Small intestine (tissue), 7 donors: ENCODE data around the gene AFF3. TPM values are rescaled to one million over a fixed set of nuclear protein-coding genes. Genes with fewer than 3 reads are reported as not detected.

Source experiments
- DNase-seq, 2 donors: peaks; one replicate each; pipeline versions ENCODE4 v3.0.0 to v3.0.0-alpha.2; 2013
- FAIRE-seq: peaks from 2 replicates; lab custom pipeline; 2012; peaks lifted over from hg19 to GRCh38; lab: Jason Lieb, UNC
- H3K27ac ChIP-seq, 3 donors: one replicate each; pipeline ENCODE4 v1.5.1; 2013; ENCODE audit warnings: low read length in 2 of 3, mild to moderate bottlenecking in 2 of 3, control low read depth in 1 of 3, inconsistent platforms in 1 of 3, low read depth in 1 of 3, moderate library complexity in 1 of 3
- H3K27me3 ChIP-seq, 3 donors: one replicate each; pipeline ENCODE4 v1.6.1; 2013; ENCODE audit warnings: low read length in 3 of 3, inconsistent platforms in 1 of 3; ENCODE audit not compliant: control insufficient read depth in 3 of 3, insufficient read depth in 3 of 3
- H3K36me3 ChIP-seq, 3 donors: one replicate each; pipeline ENCODE4 v1.6.1; 2013; ENCODE audit warnings: low read length in 3 of 3, inconsistent platforms in 1 of 3, low read depth in 1 of 3, mild to moderate bottlenecking in 1 of 3, moderate library complexity in 1 of 3; ENCODE audit not compliant: control insufficient read depth in 3 of 3, insufficient read depth in 2 of 3
- H3K4me1 ChIP-seq, 3 donors: one replicate each; pipeline ENCODE4 v1.6.1; 2013; ENCODE audit warnings: low read length in 2 of 3, inconsistent platforms in 1 of 3, low read depth in 1 of 3, mild to moderate bottlenecking in 1 of 3, moderate library complexity in 1 of 3; ENCODE audit not compliant: control insufficient read depth in 3 of 3, insufficient read depth in 2 of 3
- H3K4me3 ChIP-seq, 3 donors: one replicate each; pipeline ENCODE4 v1.5.1; 2013; ENCODE audit warnings: low read length in 3 of 3, control low read depth in 1 of 3, inconsistent platforms in 1 of 3, low read depth in 1 of 3, mild to moderate bottlenecking in 1 of 3, moderate library complexity in 1 of 3
- H3K9me3 ChIP-seq, 2 donors: one replicate each; pipeline ENCODE4 v1.6.1; 2013; ENCODE audit warnings: low read depth in 1 of 2, low read length in 1 of 2; ENCODE audit not compliant: control insufficient read depth in 2 of 2, insufficient read depth in 1 of 2
- WGBS, 3 donors: extraction: QIAGEN DNeasy Blood & Tissue Kit; methylation state at CpG; one replicate each; pipeline ENCODE4 v1.1.7; 2013; 5-methylcytosine and 5-hydroxymethylcytosine counted together
- polyA plus RNA-seq, 4 donors: library from polyadenylated mRNA; stranded (reverse) in 3 of 4; unstranded in 1 of 4; fragments of 200-250 nt in 3 of 4; fragments of 120-200 nt in 1 of 4; gene quantifications; one replicate each; pipeline versions ENCODE4 v1.2.1 to v1.2.3, GENCODE V29; 2013
- donor health status: healthy with polysubstance abuse.
- donor health status: control.
- donor health status: control.
- donor health status: Bipolar disorder and iron deficiency.
- donor health status: healthy.

AFF3 gene
- polyA plus RNA-seq, 4 donors = 0.27 to 3.2 (median 0.92) TPM; not detected in 1

GRCh38 chr2:99571021-99571420 is 571.4 kb downstream of the AFF3 start:
- no peak for DNase-seq
- no peaks in the 10 kb centered on the region for H3K27me3 ChIP-seq
- H3K27ac ChIP-seq = no peak overlapping the region
- no peak for FAIRE-seq
- H3K36me3 ChIP-seq = no peaks in the 10 kb centered on the region
- H3K4me3 ChIP-seq = no peak overlapping the region
- H3K9me3 ChIP-seq = no peaks in the 10 kb centered on the region
- H3K4me1 ChIP-seq = peaks cover 0 to 4% (median 0%) of the 10 kb centered on the region in 3 donors
- WGBS, 3 donors = 72 to 87% (median 72%) methylated on average over 4 of the region's 4 CpGs

GRCh38 chr2:99569386-99569785 is 573.0 kb downstream of the AFF3 start:
- Histone ChIP-seq H3K4me3 (no peak overlapping the region), H3K4me1 (peaks cover 0 to 4% (median 0%) of the 10 kb centered on the region in 3 donors), H3K27ac (no peak overlapping the region), H3K9me3 (no peaks in the 10 kb centered on the region), H3K27me3 (no peaks in the 10 kb centered on the region), H3K36me3 (no peaks in the 10 kb centered on the region)
- WGBS, 3 donors = 18 to 70% (median 36%) methylated on average over 5 of the region's 5 CpGs
- FAIRE-seq = no peak
- DNase-seq = peak; percentile 14 to 68

DNA sequence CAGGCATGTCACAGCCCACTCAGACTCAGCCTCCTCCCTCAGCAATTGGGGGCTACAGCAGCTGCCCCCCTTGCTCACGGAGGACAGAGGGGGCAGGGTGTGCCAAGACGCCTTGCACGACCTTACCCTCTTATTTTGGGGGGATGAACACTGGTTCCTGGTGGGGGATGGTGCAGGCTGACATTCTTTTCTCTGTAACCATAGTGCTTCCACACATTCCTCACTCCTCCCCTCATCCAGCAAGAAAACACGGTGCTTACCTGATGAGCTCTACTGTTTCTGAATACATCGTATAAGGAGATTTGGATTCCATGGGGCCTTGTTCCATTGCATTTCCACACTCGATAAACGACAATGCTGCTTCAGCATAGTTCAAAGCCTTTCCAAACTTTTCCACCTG is 577.2 kb downstream of the AFF3 start:
- Histone ChIP-seq H3K27me3 (no peaks in the 10 kb centered on the region), H3K4me1 (peaks cover 0 to 7% (median 0%) of the 10 kb centered on the region in 3 donors), H3K27ac (no peak overlapping the region), H3K9me3 (no peaks in the 10 kb centered on the region), H3K4me3 (no peak overlapping the region), H3K36me3 (no peaks in the 10 kb centered on the region)
- FAIRE-seq (no peak), DNase-seq (no peak)
- whole genome bisulfite sequencing, 3 donors = 83 to 87% (median 84%) methylated on average over 7 of the region's 7 CpGs

DNA sequence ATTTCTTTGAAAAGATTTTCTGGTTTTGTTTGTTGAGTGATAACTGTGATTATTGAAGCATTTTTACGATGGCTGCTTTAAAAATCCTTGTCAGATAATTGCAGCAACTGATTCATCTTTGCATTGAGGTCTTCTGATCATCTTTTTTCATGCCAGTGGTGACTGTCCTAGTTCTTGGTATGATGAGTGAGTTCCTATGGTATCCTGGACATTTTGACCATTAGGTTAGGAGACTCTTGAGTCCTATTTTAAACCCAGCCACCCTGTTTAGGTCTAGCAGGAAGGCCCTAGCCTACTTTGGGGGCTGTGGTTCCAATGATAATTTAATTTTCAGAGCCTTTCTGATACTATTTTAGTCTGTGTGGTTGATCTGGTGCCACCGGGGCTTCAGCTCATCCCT is 579.9 kb downstream of the AFF3 start:
- Histone ChIP-seq H3K27ac (no peak overlapping the region), H3K4me3 (no peak overlapping the region), H3K36me3 (no peaks in the 10 kb centered on the region), H3K9me3 (no peaks in the 10 kb centered on the region), H3K27me3 (no peaks in the 10 kb centered on the region), H3K4me1 (peaks cover 0 to 2% (median 0%) of the 10 kb centered on the region in 3 donors)
- WGBS, 3 donors = 62 to 85% (median 73%) methylated on average over 2 of the region's 2 CpGs
- FAIRE-seq = no peak
- DNase-seq = no peak

- Histone ChIP-seq H3K27me3 (no peaks in the 10 kb centered on the region), H3K4me3 (no peak overlapping the region), H3K9me3 (no peaks in the 10 kb centered on the region), H3K4me1 (peaks cover 0 to 2% (median 0%) of the 10 kb centered on the region in 3 donors), H3K27ac (no peak overlapping the region), H3K36me3 (no peaks in the 10 kb centered on the region)
- WGBS, 3 donors = 69 to 80% (median 79%) methylated on average over 3 of the region's 3 CpGs
- FAIRE-seq (no peak), DNase-seq (no peak)
These were observed 580.6 kb downstream of the AFF3 start for GRCh38 chr2:99561804-99562203.

GRCh38 chr2:99559075-99559662 is 583.2 kb downstream of the AFF3 start:
- 2 to 5% (median 4%) methylated on average over 17 of the region's 17 CpGs for WGBS, 3 donors
- peaks cover 0 to under 1% (median 0%) of the 10 kb centered on the region in 3 donors for H3K36me3 ChIP-seq
- H3K4me3 ChIP-seq = no peak overlapping the region
- DNase-seq (peak; percentile 67 to 83), FAIRE-seq (no peak)
- no peak overlapping the region for H3K27ac ChIP-seq
- H3K27me3 ChIP-seq = peaks cover 0 to 6% (median 0%) of the 10 kb centered on the region in 3 donors
- peaks cover 0 to 2% (median 0%) of the 10 kb centered on the region in 3 donors for H3K4me1 ChIP-seq
- no peaks in the 10 kb centered on the region for H3K9me3 ChIP-seq

- 78 to 90% (median 88%) methylated on average over 2 of the region's 2 CpGs for WGBS, 3 donors
- no peak overlapping the region for H3K4me3 ChIP-seq
- no peak for DNase-seq
- no peaks in the 10 kb centered on the region for H3K9me3 ChIP-seq
- H3K27me3 ChIP-seq = peaks cover 0 to 6% (median 0%) of the 10 kb centered on the region in 3 donors
- no peak for FAIRE-seq
- H3K27ac ChIP-seq = no peak overlapping the region
- H3K4me1 ChIP-seq = no peaks in the 10 kb centered on the region
- peaks cover 0 to 3% (median 3%) of the 10 kb centered on the region in 3 donors for H3K36me3 ChIP-seq
These were observed 587.0 kb downstream of the AFF3 start for GRCh38 chr2:99555404-99555803.

- Histone ChIP-seq H3K9me3 (no peaks in the 10 kb centered on the region), H3K4me3 (no peak overlapping the region), H3K27ac (no peak overlapping the region), H3K27me3 (peaks cover 0 to 6% (median 0%) of the 10 kb centered on the region in 3 donors), H3K36me3 (peaks cover 0 to 3% (median 3%) of the 10 kb centered on the region in 3 donors), H3K4me1 (no peaks in the 10 kb centered on the region)
- WGBS, 3 donors = 64 to 85% (median 76%) methylated on average over 3 of the region's 3 CpGs
- DNase-seq (no peak), FAIRE-seq (no peak)
These were observed 587.5 kb downstream of the AFF3 start for GRCh38 chr2:99554871-99555270.
